ENCODE measurements around the gene ANTXR2.
"Not testable (repeated sequence)": the region's sequence is repeated elsewhere in the genome, so short reads cannot be mapped to it uniquely, and the experiment has no call there.

The ANTXR2 gene

GRCh38 chr4:79899481-79899880, 173.5 kb downstream of the ANTXR2 start:
- H3K4me2 ChIP-seq (ENCODE audit: low read length): no peak overlapping the region
- no peak for TF ChIP-seq CTCF (IDR thresholded peaks at IDR 0.05)
- no peak overlapping the region for H2AFZ ChIP-seq
- H3K9ac ChIP-seq: no peak overlapping the region
- H3K27ac ChIP-seq: no peak overlapping the region
- no peaks in the 10 kb centered on the region for H3K36me3 ChIP-seq (ENCODE audit: control insufficient read depth, insufficient read depth, low read length)
- no peaks in the 10 kb centered on the region for H3K79me2 ChIP-seq
- no peaks in the 10 kb centered on the region for H3K27me3 ChIP-seq (ENCODE audit: control insufficient read depth, insufficient read depth, low read length)
- no peaks in the 10 kb centered on the region for H3K4me1 ChIP-seq
- no peak overlapping the region for H3K4me3 ChIP-seq (ENCODE audit: low read depth, low read length)
- no peaks in the 10 kb centered on the region for H3K9me3 ChIP-seq (ENCODE audit: control insufficient read depth, low read length)

- Histone ChIP-seq H3K4me2 (ENCODE audit: low read length) (no peak overlapping the region), H3K9me3 (ENCODE audit: control insufficient read depth, low read length) (no peaks in the 10 kb centered on the region), H3K79me2 (no peaks in the 10 kb centered on the region), H3K36me3 (ENCODE audit: control insufficient read depth, insufficient read depth, low read length) (no peaks in the 10 kb centered on the region), H3K27ac (no peak overlapping the region), H3K27me3 (ENCODE audit: control insufficient read depth, insufficient read depth, low read length) (no peaks in the 10 kb centered on the region), H2AFZ (no peak overlapping the region), H3K4me1 (no peaks in the 10 kb centered on the region), H3K9ac (no peak overlapping the region), H3K4me3 (ENCODE audit: low read depth, low read length) (no peak overlapping the region)
- TF ChIP-seq CTCF (IDR thresholded peaks at IDR 0.05): no peak
Observed at GRCh38 chr4:79898055-79898454, 175.0 kb downstream of the ANTXR2 start.

- Histone ChIP-seq H3K4me1 (no peaks in the 10 kb centered on the region), H3K4me3 (ENCODE audit: low read depth, low read length) (no peak overlapping the region)
- no peak for TF ChIP-seq CTCF (IDR thresholded peaks at IDR 0.05)
Observed at GRCh38 chr4:79897174-79897573, 175.9 kb downstream of the ANTXR2 start.

DNA sequence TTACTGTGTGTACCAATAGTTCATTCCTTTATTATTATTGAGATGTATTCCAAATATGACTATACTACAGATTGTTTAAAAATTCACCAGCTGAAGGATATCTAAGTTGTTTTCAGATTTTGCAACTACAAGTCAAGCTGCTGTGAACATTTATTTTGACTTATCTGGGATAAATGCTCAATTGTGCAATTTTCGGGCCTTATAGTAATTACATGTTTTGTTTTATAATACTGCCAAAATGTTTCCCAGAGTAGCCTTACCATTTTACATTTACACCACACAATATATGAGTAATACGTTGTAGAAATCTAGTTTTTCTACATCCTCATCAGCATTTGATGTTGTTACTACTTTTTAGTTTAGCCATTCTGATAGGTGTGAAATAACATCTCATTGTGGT, 179.6 kb downstream of the ANTXR2 start:
- Histone ChIP-seq H2AFZ (no peak overlapping the region), H3K36me3 (ENCODE audit: control insufficient read depth, insufficient read depth, low read length) (no peaks in the 10 kb centered on the region), H3K9me3 (ENCODE audit: control insufficient read depth, low read length) (no peaks in the 10 kb centered on the region), H3K4me1 (no peaks in the 10 kb centered on the region), H3K4me2 (ENCODE audit: low read length) (no peak overlapping the region), H3K4me3 (ENCODE audit: low read depth, low read length) (no peak overlapping the region), H3K9ac (no peak overlapping the region), H3K79me2 (no peaks in the 10 kb centered on the region), H3K27ac (no peak overlapping the region), H3K27me3 (ENCODE audit: control insufficient read depth, insufficient read depth, low read length) (no peaks in the 10 kb centered on the region)
- TF ChIP-seq CTCF (IDR thresholded peaks at IDR 0.05): no peak

More at GRCh38 chr4:79897174-79897573, 175.9 kb downstream of the ANTXR2 start:
- no peak overlapping the region for H3K27ac ChIP-seq
- H2AFZ ChIP-seq: no peak overlapping the region
- H3K79me2 ChIP-seq: no peaks in the 10 kb centered on the region
- no peaks in the 10 kb centered on the region for H3K9me3 ChIP-seq (ENCODE audit: control insufficient read depth, low read length)
- no peaks in the 10 kb centered on the region for H3K27me3 ChIP-seq (ENCODE audit: control insufficient read depth, insufficient read depth, low read length)
- no peak overlapping the region for H3K4me2 ChIP-seq (ENCODE audit: low read length)
- H3K36me3 ChIP-seq (ENCODE audit: control insufficient read depth, insufficient read depth, low read length): no peaks in the 10 kb centered on the region
- H3K9ac ChIP-seq: no peak overlapping the region

DNA sequence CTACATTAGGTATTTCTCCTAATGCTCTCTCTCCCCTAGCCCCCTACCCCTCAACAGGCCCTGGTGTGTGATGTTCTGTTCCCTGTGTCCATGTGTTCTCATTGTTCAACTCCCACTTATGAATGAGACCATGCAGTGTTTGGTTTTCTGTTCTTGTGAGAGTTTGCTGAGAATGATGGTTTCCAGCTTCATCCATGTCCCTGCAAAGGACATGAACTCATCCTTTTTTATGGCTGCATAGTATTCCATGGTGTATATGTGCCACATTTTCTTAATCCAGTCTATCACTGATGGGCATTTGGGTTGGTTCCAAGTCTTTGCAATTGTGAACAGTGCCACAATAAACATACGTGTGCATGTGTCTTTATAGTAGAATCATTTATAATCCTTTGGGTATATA, 184.0 kb downstream of the ANTXR2 start:
- not testable (repeated sequence) for H3K36me3 ChIP-seq (ENCODE audit: control insufficient read depth, insufficient read depth, low read length); H3K79me2 ChIP-seq; H3K4me1 ChIP-seq; H3K9ac ChIP-seq; H3K9me3 ChIP-seq (ENCODE audit: control insufficient read depth, low read length); H3K4me2 ChIP-seq (ENCODE audit: low read length); H2AFZ ChIP-seq; H3K4me3 ChIP-seq (ENCODE audit: low read depth, low read length); H3K27me3 ChIP-seq (ENCODE audit: control insufficient read depth, insufficient read depth, low read length); H3K27ac ChIP-seq

Data from parathyroid adenoma (tissue), 2 donors.